HEK293T (cell line): ENCODE results near the gene FAM210B.

Experiments
- BHLHE40 ChIP-seq: fragments of 450-650 bp; IDR thresholded peaks from 2 replicates; pipeline ENCODE4 v1.6.1; 2016; ENCODE audit warnings: mild to moderate bottlenecking, moderate library complexity, borderline replicate concordance
- ELF4 ChIP-seq: fragments of 450-650 bp; IDR thresholded peaks from 2 replicates; pipeline ENCODE4 v1.6.1; 2017; ENCODE audit warnings: antibody characterized with exemption
- FOXM1 ChIP-seq: fragments of 450-650 bp; IDR thresholded peaks from 2 replicates; pipeline ENCODE4 v1.6.1; 2017; ENCODE audit warnings: mild to moderate bottlenecking, borderline replicate concordance
- L3MBTL2 ChIP-seq: fragments of 450-650 bp; conservative IDR thresholded peaks from 2 replicates; pipeline ENCODE4 v1.6.1; 2016; ENCODE audit warnings: mild to moderate bottlenecking
- LEF1 ChIP-seq: fragments of 450-650 bp; IDR thresholded peaks from 2 replicates; pipeline ENCODE4 v1.6.1; 2017; ENCODE audit warnings: mild to moderate bottlenecking, borderline replicate concordance
- TARDBP ChIP-seq: fragments of 450-650 bp; IDR thresholded peaks from 2 replicates; pipeline ENCODE4 v1.6.1; 2016
- ZNF384 ChIP-seq: fragments of 450-650 bp; IDR thresholded peaks from 2 replicates; pipeline ENCODE4 v1.6.1; 2016
- TF ChIP-seq, protein P1 (sequence below): fragments of 450-650 bp; IDR thresholded peaks from 2 replicates; pipeline ENCODE4 v1.6.1; 2016

DNA sequence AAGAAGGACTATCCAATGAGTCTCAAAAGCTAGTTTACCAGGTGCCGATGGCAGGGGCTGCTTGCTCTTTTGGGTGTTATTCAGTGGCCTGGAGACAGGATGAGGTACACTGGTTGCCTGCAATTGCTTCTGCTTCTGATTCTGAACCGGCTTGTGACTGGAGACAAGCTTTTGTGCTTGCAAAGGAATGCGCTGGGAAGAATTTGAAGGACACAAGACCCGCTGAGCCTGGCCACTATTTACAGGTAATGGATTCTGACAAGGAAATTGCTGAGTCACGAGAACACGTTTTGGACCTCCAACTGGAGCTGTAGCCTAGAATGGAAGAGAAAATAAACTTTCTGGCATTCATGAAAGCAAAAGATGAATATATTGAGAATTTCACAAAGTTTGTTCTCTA, 27.4 kb downstream of the FAM210B start:
- TF ChIP-seq FOXM1, result no peak
- no peak for TF ChIP-seq TARDBP
- no peak for TF ChIP-seq LEF1
- no peak for TF ChIP-seq L3MBTL2
- TF ChIP-seq, protein P1, sequence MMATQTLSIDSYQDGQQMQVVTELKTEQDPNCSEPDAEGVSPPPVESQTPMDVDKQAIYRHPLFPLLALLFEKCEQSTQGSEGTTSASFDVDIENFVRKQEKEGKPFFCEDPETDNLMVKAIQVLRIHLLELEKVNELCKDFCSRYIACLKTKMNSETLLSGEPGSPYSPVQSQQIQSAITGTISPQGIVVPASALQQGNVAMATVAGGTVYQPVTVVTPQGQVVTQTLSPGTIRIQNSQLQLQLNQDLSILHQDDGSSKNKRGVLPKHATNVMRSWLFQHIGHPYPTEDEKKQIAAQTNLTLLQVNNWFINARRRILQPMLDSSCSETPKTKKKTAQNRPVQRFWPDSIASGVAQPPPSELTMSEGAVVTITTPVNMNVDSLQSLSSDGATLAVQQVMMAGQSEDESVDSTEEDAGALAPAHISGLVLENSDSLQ, result no peak
- no peak for TF ChIP-seq ZNF384
- no peak for TF ChIP-seq BHLHE40
- TF ChIP-seq ELF4, result no peak
